AG09309 (cell line): ENCODE results near the gene ADAMTS15.

ENCODE experiments used
- DNase-seq: peaks from one replicate; pipeline ENCODE4 v3.0.0-alpha.2; 2010; ENCODE audit warnings: low read depth
- H3K4me3 ChIP-seq: 2 replicates; pipeline ENCODE4 v1.5.1; 2011; ENCODE audit warnings: mild to moderate bottlenecking, low read depth, low read length, moderate library complexity; ENCODE audit not compliant: control insufficient read depth
- CTCF ChIP-seq: IDR thresholded peaks from 2 replicates; pipeline ENCODE4 v1.5.1; 2011; ENCODE audit warnings: mild to moderate bottlenecking, low read depth, low read length, inconsistent platforms; ENCODE audit not compliant: insufficient read depth, control insufficient read depth; ENCODE audit errors: missing control alignments

Gene ADAMTS15

DNA sequence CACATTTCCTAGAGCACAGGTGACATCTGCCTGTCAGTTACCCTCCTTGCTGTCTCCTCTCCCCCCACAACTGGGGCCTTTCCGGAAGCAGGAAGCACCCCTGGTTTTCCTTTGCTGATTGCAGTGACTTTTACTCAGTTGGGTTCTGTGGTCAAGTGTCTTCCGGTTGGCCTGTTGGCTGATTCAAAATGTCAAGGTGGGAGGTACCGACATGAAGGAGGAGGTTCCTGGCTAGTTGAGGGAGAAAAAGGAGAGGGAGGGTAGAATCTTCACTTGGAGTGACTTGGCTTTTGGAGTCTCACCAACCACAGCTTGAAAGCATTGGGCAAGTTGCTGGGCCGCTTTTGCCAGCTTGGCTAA lies 9.3 kb upstream of the ADAMTS15 start:
- DNase-seq: no peak
- no peak overlapping the region for H3K4me3 ChIP-seq
- TF ChIP-seq CTCF: no peak

DNA sequence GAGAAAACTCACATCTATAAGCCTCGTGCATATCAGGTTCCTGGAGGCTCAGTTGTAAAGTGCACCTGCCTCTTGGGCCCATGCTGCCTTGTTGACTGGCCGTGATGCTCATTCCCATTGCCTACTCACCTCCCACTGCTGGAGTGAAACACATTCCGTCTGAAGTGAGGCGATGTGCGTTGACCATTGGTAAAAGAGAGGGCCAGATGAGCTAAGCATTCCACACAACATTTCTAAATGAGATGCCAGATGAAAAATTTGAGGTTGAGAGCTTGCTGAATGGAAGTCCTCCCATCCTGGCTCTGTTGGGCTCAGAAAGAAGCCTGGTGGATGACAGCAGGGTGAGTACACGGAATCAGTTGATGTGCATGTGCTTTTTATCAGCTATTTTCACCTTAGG lies 8.6 kb upstream of the ADAMTS15 start:
- no peak for TF ChIP-seq CTCF
- no peak for DNase-seq
- no peak overlapping the region for H3K4me3 ChIP-seq

DNA sequence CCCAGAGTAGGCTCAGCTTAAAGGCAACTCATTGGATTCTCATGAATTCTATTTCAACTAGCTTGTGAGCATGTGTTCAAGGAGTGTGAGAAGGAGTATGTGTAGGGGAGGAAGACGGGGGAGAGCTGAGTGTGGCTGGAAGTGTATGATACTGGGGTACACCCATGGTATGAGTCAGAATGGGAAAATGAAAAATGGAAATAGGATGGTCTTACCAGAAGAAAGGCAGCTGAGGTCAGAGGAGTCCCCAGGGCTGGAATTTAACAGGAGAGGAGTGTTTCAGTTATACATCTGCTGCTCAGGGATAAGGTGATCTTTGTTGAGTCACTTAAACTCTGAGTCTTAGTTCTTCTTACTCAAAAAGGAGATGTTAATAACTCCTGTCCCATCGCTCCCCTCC lies 6.7 kb upstream of the ADAMTS15 start:
- H3K4me3 ChIP-seq: no peak overlapping the region
- TF ChIP-seq CTCF: no peak
- DNase-seq: no peak

- no peak overlapping the region for H3K4me3 ChIP-seq
- DNase-seq: no peak
- no peak for TF ChIP-seq CTCF
Measured at GRCh38 chr11:130442737-130443136, 5.7 kb upstream of the ADAMTS15 start.

GRCh38 chr11:130445788-130446187 lies 2.7 kb upstream of the ADAMTS15 start:
- H3K4me3 ChIP-seq: no peak overlapping the region
- TF ChIP-seq CTCF: no peak
- no peak for DNase-seq

DNA sequence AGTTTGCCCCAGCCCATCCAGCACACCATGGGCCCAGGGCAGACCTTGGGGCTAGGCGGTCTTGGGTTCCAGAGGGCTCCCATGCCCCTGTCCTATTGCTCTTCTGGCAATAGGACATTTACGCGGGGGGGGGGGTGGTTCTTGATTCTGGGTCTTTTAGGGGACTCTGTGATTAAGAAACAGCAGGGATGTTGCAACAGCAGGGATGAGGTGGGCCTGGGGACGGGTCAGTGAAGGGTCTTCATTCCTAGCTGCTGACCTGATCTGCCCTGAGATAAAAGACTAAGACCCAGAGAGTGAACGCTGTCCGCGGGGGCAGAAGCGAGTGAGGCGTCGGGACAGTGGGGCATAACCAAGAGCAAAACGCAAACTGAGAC lies 418 bp upstream of the ADAMTS15 start:
- DNase-seq: no peak
- TF ChIP-seq CTCF: no peak
- H3K4me3 ChIP-seq: peak overlapping the region; percentile 57

- peak overlapping the region; percentile 57 for H3K4me3 ChIP-seq
- no peak for TF ChIP-seq CTCF
- DNase-seq: no peak
Measured at GRCh38 chr11:130449310-130449990, 1.0 kb downstream of the ADAMTS15 start.
